Esophagus muscularis mucosa (tissue), 4 donors: ENCODE data around the gene DPRX. TPM values are rescaled to one million over a fixed set of nuclear protein-coding genes. Genes with fewer than 3 reads are reported as not detected.

Source experiments
- DNase-seq: peaks from one replicate; pipeline ENCODE4 v3.0.0-alpha.2; 2017; ENCODE audit errors: extremely low spot score
- H3K27ac ChIP-seq, 4 donors: fragments of 200-600 bp; sonication (generic); replicated peaks in 1 of 4; 1 replicate in 3 of 4; 2 replicates in 1 of 4; pipeline ENCODE4 v1.5.1; 2016 to 2019; ENCODE audit warnings: mild to moderate bottlenecking in 1 of 4
- H3K27me3 ChIP-seq, 4 donors: fragments of 200-600 bp; sonication (generic); one replicate each; pipeline versions ENCODE4 v1.5.1 to v1.6.0; 2016 to 2019
- H3K36me3 ChIP-seq, 4 donors: fragments of 200-600 bp; sonication (generic); one replicate each; pipeline ENCODE4 v1.5.1; 2016 to 2019
- H3K4me1 ChIP-seq, 4 donors: fragments of 200-600 bp; sonication (generic); one replicate each; pipeline ENCODE4 v1.5.1; 2016 to 2019
- H3K4me3 ChIP-seq, 4 donors: fragments of 200-600 bp; sonication (generic); 1 replicate in 2 of 4; 2 replicates in 2 of 4; pipeline ENCODE4 v1.5.1; 2016 to 2019; ENCODE audit warnings: mild to moderate bottlenecking in 4 of 4, moderate library complexity in 1 of 4
- H3K9me3 ChIP-seq, 4 donors: fragments of 200-600 bp; sonication (generic); 1 replicate in 3 of 4; 2 replicates in 1 of 4; pipeline ENCODE4 v1.5.1; 2016 to 2019
- EP300 ChIP-seq: sonication (generic); formaldehyde crosslinking; IDR thresholded peaks from one replicate; pipeline ENCODE4 v1.6.1; 2017; ENCODE audit warnings: antibody characterized with exemption
- POLR2A ChIP-seq: fragments of 450-650 bp; IDR thresholded peaks from one replicate; pipeline ENCODE4 v1.6.1; 2017; ENCODE audit warnings: antibody characterized with exemption, moderate library complexity, mild to moderate bottlenecking, low read depth
- POLR2AphosphoS5 ChIP-seq, 2 donors: sonication (generic); formaldehyde crosslinking; IDR thresholded peaks; one replicate each; pipeline ENCODE4 v1.6.1; 2017; ENCODE audit warnings: antibody characterized with exemption in 2 of 2
- WGBS: methylation state at CpG from one replicate; pipeline ENCODE4 v1.1.5; 2018; 5-methylcytosine and 5-hydroxymethylcytosine counted together
- intact Hi-C: fragments of 100-400 bp; cut with DNase I; formaldehyde crosslinking; loops from one replicate; pipeline ENCODE4 v1.15.1; 2023
- total RNA-seq, 4 donors: library from RNA; depleted of rRNA; stranded (reverse); fragments of >200 nt; gene quantifications; one replicate each; pipeline versions ENCODE4 v1.1.0 to v1.2.1, GENCODE V29; 2016
- TF ChIP-seq, protein P1 (sequence below), 3 experiments: fragments of 200-600 bp in 2 of 3; fragments of 450-650 bp in 1 of 3; sonication (generic) in 2 of 3; IDR thresholded peaks; one replicate each; pipeline ENCODE4 v1.5.1; 2017 to 2019; ENCODE audit warnings: antibody characterized with exemption in 3 of 3, mild to moderate bottlenecking in 2 of 3, moderate library complexity in 1 of 3

The DPRX gene
- total RNA-seq, 4 donors from 2014 or later: not detected

DNA sequence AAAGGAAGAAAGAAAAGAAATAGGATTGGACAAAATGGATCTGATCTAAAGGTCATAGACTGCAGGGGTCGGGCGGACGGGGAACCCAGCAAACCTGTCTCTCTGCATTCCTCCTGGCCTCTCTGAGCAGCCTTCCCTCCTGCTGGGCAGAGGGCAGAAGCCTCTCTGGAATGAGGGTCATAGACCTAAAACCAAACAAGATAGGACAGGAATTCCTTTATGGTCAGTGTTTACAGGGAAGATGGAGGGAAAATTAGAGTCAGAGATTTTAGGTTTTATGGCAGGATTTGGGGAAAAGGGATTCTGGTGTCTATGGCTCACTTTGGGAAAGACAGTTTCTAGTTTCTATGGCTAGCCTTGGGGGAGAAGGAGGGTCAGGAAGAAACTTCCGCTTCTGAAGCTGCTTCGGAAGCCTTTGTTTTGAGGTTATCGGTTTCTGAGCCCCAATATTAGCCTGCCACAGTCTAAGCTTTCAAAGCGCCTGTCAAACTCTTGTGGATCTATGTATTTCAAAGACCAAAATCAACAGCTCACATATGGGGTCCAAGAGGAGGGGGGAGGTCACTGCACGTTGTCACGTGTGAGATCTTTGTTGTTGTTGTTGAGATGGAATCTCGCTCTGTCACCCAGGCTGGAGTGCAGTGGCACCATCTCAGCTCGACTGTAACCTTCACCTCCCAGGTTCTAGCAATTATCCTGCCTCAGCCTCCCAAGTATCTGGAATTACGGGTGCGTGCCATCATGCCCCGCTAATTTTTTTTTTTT is 18.9 kb upstream of the DPRX start:
- no peak for TF ChIP-seq POLR2A
- no peak for TF ChIP-seq EP300
- TF ChIP-seq, protein P1, sequence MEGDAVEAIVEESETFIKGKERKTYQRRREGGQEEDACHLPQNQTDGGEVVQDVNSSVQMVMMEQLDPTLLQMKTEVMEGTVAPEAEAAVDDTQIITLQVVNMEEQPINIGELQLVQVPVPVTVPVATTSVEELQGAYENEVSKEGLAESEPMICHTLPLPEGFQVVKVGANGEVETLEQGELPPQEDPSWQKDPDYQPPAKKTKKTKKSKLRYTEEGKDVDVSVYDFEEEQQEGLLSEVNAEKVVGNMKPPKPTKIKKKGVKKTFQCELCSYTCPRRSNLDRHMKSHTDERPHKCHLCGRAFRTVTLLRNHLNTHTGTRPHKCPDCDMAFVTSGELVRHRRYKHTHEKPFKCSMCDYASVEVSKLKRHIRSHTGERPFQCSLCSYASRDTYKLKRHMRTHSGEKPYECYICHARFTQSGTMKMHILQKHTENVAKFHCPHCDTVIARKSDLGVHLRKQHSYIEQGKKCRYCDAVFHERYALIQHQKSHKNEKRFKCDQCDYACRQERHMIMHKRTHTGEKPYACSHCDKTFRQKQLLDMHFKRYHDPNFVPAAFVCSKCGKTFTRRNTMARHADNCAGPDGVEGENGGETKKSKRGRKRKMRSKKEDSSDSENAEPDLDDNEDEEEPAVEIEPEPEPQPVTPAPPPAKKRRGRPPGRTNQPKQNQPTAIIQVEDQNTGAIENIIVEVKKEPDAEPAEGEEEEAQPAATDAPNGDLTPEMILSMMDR (IDR thresholded peaks at IDR 0.05): no peak
- no peak for TF ChIP-seq POLR2AphosphoS5 (IDR thresholded peaks at IDR 0.05)
- intact Hi-C loops: no loop called here
- no peak for DNase-seq
- Histone ChIP-seq H3K27ac (no peak overlapping the region), H3K4me1 (no peaks in the 10 kb centered on the region), H3K27me3 (peaks cover 0 to 9% (median 0%) of the 10 kb centered on the region in 4 donors), H3K9me3 (no peaks in the 10 kb centered on the region), H3K36me3 (no peaks in the 10 kb centered on the region), H3K4me3 (no peak overlapping the region)
- 56% methylated on average over 14 of the region's 14 CpGs for WGBS

DNA sequence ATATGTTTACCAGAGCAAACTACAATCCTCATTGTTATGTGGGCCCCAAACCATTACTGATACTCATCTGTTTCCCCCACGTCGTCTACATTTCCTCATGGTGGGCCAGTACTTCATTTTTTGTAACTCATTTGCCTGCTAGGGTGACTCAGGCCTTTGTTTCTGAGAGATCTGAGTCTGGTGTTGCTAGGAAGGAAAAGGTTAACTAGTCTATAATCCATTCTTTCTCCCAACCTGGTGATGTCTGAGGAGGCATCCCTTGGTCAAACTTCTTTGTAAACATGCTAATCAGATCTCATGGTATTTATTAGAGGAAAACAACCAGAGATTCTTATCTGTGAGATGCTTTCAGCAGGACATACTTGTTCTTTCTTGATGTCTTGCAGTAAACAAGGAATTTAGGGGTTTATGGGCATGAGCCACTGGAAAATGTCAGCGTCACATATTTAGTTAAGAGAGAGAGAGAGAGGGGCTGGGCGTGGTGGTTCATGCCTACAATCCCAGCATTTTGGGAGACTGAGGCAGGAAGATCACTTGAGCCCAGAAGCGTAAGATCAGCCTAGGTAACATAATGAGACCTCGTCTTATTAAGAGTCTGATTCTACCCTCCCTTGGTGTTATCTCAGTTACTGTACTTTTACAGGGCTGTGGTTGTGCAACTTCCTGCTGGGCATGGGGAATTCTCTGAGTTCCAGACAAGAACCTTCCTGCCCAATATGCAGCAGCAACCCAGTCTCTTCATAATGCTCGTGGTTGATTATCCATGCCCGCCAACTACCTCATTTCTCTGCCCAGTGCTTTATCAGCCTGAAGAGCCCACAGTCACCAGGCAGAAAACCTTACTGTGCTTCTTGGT is 9.7 kb upstream of the DPRX start:
- intact Hi-C loops: no loop called here
- no peaks in the 10 kb centered on the region for H3K36me3 ChIP-seq
- peaks cover 0 to 10% (median 0%) of the 10 kb centered on the region in 4 donors for H3K27me3 ChIP-seq
- H3K4me1 ChIP-seq: no peaks in the 10 kb centered on the region
- H3K9me3 ChIP-seq: no peaks in the 10 kb centered on the region
- TF ChIP-seq POLR2AphosphoS5 (IDR thresholded peaks at IDR 0.05) (no peak), POLR2A (no peak), EP300 (no peak)
- TF ChIP-seq, protein P1 (IDR thresholded peaks at IDR 0.05): no peak
- no peak overlapping the region for H3K27ac ChIP-seq
- WGBS: 53% methylated on average over 8 of the region's 8 CpGs
- DNase-seq: no peak
- no peak overlapping the region for H3K4me3 ChIP-seq

GRCh38 chr19:53624771-53625545 is 6.8 kb upstream of the DPRX start:
- Histone ChIP-seq H3K9me3 (no peaks in the 10 kb centered on the region), H3K4me3 (no peak overlapping the region), H3K27me3 (peaks cover 0 to 10% (median 0%) of the 10 kb centered on the region in 4 donors), H3K4me1 (no peaks in the 10 kb centered on the region), H3K27ac (no peak overlapping the region), H3K36me3 (no peaks in the 10 kb centered on the region)
- no peak for DNase-seq
- WGBS: 71% methylated on average over 16 of the region's 16 CpGs
- intact Hi-C loops: no loop called here
- TF ChIP-seq POLR2A (no peak), EP300 (no peak), POLR2AphosphoS5 (IDR thresholded peaks at IDR 0.05) (no peak)
- TF ChIP-seq, protein P1 (IDR thresholded peaks at IDR 0.05): no peak

- Histone ChIP-seq H3K4me1 (no peaks in the 10 kb centered on the region), H3K36me3 (no peaks in the 10 kb centered on the region), H3K27ac (no peak overlapping the region), H3K9me3 (no peaks in the 10 kb centered on the region), H3K4me3 (no peak overlapping the region), H3K27me3 (peaks cover 0 to 10% (median 0%) of the 10 kb centered on the region in 4 donors)
- no peak for DNase-seq
- intact Hi-C loops: no loop called here
- TF ChIP-seq EP300 (no peak), POLR2A (no peak), POLR2AphosphoS5 (IDR thresholded peaks at IDR 0.05) (no peak)
- TF ChIP-seq, protein P1 (IDR thresholded peaks at IDR 0.05): no peak
- WGBS: 88% methylated on average over 9 of the region's 9 CpGs
These were observed 5.3 kb upstream of the DPRX start for GRCh38 chr19:53626486-53626885.
